GM18519 (cell line): ENCODE results near the gene CD86.
"Not testable (repeated sequence)": the region's sequence is repeated elsewhere in the genome, so short reads cannot be mapped to it uniquely, and the experiment has no call there.

ENCODE experiments used
- ATAC-seq: cut with Tn5 transposase; IDR thresholded peaks from one replicate; pipeline ENCODE4 v1.9.1; 2021; ENCODE audit warnings: mild to moderate bottlenecking, moderate library complexity; ENCODE audit not compliant: unreplicated experiment, low FRiP score

CD86 gene

GRCh38 chr3:122132949-122133540 lies 77.9 kb downstream of the CD86 start:
- no peak for ATAC-seq

GRCh38 chr3:122146466-122146865 lies 91.3 kb downstream of the CD86 start:
- peak; percentile 53 for ATAC-seq

- no peak for ATAC-seq
Observed at GRCh38 chr3:122148941-122149627, 93.9 kb downstream of the CD86 start.

- ATAC-seq = no peak
Observed at GRCh38 chr3:122151480-122151879, 96.3 kb downstream of the CD86 start.

- ATAC-seq = not testable (repeated sequence)
Observed at GRCh38 chr3:122164983-122165382, 109.8 kb downstream of the CD86 start.

- ATAC-seq = no peak
Observed at GRCh38 chr3:122167630-122168029, 112.5 kb downstream of the CD86 start.

- ATAC-seq = no peak
Observed at GRCh38 chr3:122168044-122168443, 112.9 kb downstream of the CD86 start.

- no peak for ATAC-seq
Observed at GRCh38 chr3:122169911-122170310, 114.7 kb downstream of the CD86 start.
